Mesothelial cell of epicardium (in vitro differentiated cells): ENCODE data around the gene SLC25A45. TPM values are rescaled to one million over a fixed set of nuclear protein-coding genes. Genes with fewer than 3 reads are reported as not detected.
"Not testable (repeated sequence)": the region's sequence is repeated elsewhere in the genome, so short reads cannot be mapped to it uniquely, and the experiment has no call there.

Source experiments
- DNase-seq, 2 experiments: peaks; one replicate each; pipeline ENCODE4 v3.0.0; 2021; ENCODE audit warnings: low spot score in 2 of 2; ENCODE audit not compliant: unreplicated experiment in 2 of 2
- H3K27ac Mint-ChIP-seq: 2 replicates; pipeline ENCODE4 v1.8.0; 2021; ENCODE audit warnings: mixed read lengths
- H3K27me3 Mint-ChIP-seq: 2 replicates; pipeline ENCODE4 v1.8.0; 2021; ENCODE audit warnings: low read depth, mixed read lengths
- H3K36me3 Mint-ChIP-seq: 2 replicates; pipeline ENCODE4 v1.8.0; 2021; ENCODE audit warnings: mixed read lengths
- H3K4me1 Mint-ChIP-seq: 2 replicates; pipeline ENCODE4 v1.8.0; 2021; ENCODE audit warnings: mixed read lengths
- H3K4me3 Mint-ChIP-seq: 2 replicates; pipeline ENCODE4 v1.8.0; 2021; ENCODE audit warnings: mild to moderate bottlenecking, moderate library complexity, mixed read lengths
- H3K9me3 Mint-ChIP-seq: 2 replicates; pipeline ENCODE4 v1.8.0; 2021; ENCODE audit warnings: mixed read lengths
- total RNA-seq: library from RNA; stranded (reverse); gene quantifications from 3 replicates; pipeline ENCODE4 v1.2.1, GENCODE V29; 2021
- TF ChIP-seq, protein P1 (sequence below): fragments of 200-600 bp; sonication (generic); IDR thresholded peaks from one replicate; pipeline ENCODE4 v1.5.0; 2021; ENCODE audit warnings: antibody characterized with exemption; ENCODE audit not compliant: unreplicated experiment

The SLC25A45 gene
- total RNA-seq, 1 donor from 2014 or later, result 4.7 TPM

DNA sequence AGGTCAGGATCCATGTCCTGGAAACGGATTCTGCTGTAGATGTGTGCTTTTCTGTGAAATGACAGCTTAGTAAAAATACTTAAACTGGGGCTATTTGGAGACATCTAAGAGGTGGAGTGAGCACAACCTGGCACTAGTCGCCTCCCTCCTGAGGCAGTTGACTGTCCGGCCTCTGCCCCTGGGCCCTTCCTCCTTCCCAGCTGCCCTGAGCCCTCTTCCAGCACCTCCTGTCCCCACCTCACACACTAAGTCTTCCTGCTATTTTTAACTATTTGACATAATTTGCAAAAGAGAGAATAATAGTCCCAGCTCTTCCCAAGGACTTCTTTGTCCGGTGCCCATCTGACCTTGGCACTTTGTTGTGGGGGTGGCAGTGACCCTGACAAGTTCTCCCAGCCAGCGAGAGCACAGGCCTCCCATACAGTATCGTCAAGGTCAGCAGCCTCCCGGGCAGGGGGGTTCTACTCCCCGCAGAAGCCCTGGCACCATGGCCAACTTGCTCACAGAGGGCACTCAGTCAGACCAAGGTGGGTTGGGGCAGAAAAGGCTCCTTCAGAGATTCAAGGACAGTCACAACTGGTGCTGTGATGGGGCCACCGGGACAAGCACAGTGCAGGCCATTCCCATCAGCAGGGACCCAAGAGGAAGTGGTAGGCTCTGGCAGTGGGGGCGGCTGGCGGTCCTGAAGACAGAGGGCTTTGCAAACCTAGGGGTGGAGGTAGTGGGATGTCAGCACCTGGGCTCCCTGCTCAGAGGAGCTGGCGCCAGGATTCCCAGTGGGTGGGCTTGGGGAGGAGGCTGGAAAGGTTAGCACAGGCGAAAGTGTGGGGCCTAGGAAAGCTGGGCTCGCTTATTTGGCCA is 34.6 kb upstream of the SLC25A45 start:
- Mint-ChIP-seq H3K4me3 (peak overlapping the region; percentile 57), H3K36me3 (peaks cover 2% of the 10 kb centered on the region), H3K9me3 (no peaks in the 10 kb centered on the region), H3K4me1 (peaks cover 60% of the 10 kb centered on the region), H3K27me3 (no peaks in the 10 kb centered on the region), H3K27ac (peak overlapping the region; percentile 95)
- TF ChIP-seq, protein P1, sequence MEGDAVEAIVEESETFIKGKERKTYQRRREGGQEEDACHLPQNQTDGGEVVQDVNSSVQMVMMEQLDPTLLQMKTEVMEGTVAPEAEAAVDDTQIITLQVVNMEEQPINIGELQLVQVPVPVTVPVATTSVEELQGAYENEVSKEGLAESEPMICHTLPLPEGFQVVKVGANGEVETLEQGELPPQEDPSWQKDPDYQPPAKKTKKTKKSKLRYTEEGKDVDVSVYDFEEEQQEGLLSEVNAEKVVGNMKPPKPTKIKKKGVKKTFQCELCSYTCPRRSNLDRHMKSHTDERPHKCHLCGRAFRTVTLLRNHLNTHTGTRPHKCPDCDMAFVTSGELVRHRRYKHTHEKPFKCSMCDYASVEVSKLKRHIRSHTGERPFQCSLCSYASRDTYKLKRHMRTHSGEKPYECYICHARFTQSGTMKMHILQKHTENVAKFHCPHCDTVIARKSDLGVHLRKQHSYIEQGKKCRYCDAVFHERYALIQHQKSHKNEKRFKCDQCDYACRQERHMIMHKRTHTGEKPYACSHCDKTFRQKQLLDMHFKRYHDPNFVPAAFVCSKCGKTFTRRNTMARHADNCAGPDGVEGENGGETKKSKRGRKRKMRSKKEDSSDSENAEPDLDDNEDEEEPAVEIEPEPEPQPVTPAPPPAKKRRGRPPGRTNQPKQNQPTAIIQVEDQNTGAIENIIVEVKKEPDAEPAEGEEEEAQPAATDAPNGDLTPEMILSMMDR, result no peak
- no peak for DNase-seq

- Mint-ChIP-seq H3K27me3 (no peaks in the 10 kb centered on the region), H3K4me3 (peak overlapping the region; percentile 57), H3K36me3 (peaks cover 2% of the 10 kb centered on the region), H3K4me1 (peaks cover 55% of the 10 kb centered on the region), H3K9me3 (no peaks in the 10 kb centered on the region), H3K27ac (peak overlapping the region; percentile 95)
- TF ChIP-seq, protein P1, result peak; percentile 98
- DNase-seq, result peak; percentile 80 to 96
Observed at GRCh38 chr11:65416341-65416824, 33.9 kb upstream of the SLC25A45 start.

DNA sequence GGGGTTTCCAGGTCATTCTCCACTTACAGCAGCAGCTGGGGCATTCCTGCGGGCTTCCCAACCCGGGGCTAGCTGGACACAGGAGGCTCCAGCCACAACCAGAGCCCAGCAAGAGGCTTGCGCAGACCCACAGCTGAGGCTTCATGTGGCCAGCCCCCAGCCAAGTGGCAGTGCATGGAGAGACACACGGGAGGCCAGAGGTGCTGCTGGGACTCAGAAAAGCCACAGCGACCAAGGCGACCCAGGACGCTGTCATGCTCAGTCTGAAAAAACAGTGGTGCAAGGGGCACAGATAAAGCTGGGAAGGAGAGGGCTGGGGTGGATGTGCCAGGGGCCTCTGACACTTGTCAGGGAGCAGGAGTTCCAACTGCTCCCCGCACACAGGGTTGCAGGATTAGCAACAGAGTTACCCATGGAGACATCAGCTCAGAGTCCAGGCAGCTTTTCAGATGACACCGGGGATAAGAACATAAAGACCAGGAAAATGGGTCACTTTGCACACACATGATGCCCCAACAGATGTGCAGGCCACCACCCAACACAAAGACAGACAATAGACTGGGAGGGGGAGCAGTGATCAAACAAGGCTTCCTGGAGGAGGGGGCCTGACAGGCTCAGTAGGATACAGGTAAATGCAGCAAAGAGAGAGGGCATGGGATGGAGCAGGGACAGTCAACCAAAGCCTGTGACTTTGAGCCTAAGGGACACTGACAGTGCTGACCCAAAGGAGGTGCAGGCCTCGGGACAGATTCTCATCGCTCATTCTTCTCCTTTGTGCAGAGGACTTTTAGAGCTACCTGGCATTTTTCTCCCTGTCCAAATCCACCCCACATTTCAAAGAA is 33.3 kb upstream of the SLC25A45 start:
- no peaks in the 10 kb centered on the region for H3K9me3 Mint-ChIP-seq
- H3K27ac Mint-ChIP-seq, result peak overlapping the region; percentile 16
- peaks cover 48% of the 10 kb centered on the region for H3K4me1 Mint-ChIP-seq
- peaks cover 2% of the 10 kb centered on the region for H3K36me3 Mint-ChIP-seq
- H3K4me3 Mint-ChIP-seq, result peak overlapping the region; percentile 57
- H3K27me3 Mint-ChIP-seq, result no peaks in the 10 kb centered on the region
- no peak for DNase-seq
- TF ChIP-seq, protein P1, result no peak

GRCh38 chr11:65414776-65415498 is 32.5 kb upstream of the SLC25A45 start:
- Mint-ChIP-seq H3K27ac (no peak overlapping the region), H3K4me1 (peaks cover 43% of the 10 kb centered on the region), H3K27me3 (no peaks in the 10 kb centered on the region), H3K4me3 (no peak overlapping the region), H3K36me3 (peaks cover 2% of the 10 kb centered on the region), H3K9me3 (no peaks in the 10 kb centered on the region)
- TF ChIP-seq, protein P1, result no peak
- no peak for DNase-seq

DNA sequence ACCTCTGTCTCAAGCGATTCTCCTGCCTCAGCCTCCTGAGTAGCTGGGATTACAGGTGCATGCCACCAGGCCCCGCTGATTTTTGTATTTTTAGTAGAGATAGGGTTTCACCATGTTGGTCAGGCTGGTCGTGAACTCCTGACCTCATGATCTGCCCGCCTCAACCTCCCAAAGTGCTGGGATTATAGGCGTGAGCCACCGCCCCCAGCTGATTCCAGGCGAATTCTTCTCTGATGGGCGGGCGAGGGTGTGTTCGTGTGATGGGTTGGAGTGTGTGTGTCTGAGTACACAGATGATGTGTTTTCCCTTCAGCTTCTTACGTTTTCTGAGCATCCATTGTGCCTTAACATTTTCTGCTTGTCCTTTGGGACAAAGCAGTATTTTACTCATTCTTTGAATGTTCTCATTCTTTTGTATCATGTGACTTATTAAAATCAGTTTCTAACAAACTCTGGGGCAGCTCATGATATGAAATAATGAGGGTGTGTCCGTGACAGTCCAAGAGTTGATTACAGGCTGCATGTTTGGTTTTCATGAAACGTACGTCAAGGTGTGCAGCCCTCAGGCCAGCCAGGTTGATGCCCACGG is 30.7 kb upstream of the SLC25A45 start:
- not testable (repeated sequence) for DNase-seq, H3K36me3 Mint-ChIP-seq, H3K27ac Mint-ChIP-seq, H3K27me3 Mint-ChIP-seq, H3K4me3 Mint-ChIP-seq, H3K9me3 Mint-ChIP-seq
- H3K4me1 Mint-ChIP-seq, result peaks cover 26% of the 10 kb centered on the region
